IMR-90 (cell line): ENCODE measurements around the gene ACP1.

Experiments
- CTCF ChIP-seq: conservative IDR thresholded peaks from 2 replicates; pipeline ENCODE4 v1.5.1; 2012; ENCODE audit warnings: mild to moderate bottlenecking, low read depth, low read length, improper control_type of control experiment
- POLR2A ChIP-seq: IDR thresholded peaks from 2 replicates; pipeline ENCODE4 v1.6.1; 2012; ENCODE audit warnings: mild to moderate bottlenecking, low read depth, low read length

- TF ChIP-seq CTCF (no peak), POLR2A (no peak)
Measured at GRCh38 chr2:286774-287392, 22.1 kb downstream of the ACP1 start.
